Tibial artery (tissue), 4 donors: ENCODE results near the gene BDKRB2.

ENCODE experiments used
- DNase-seq, 2 donors: peaks; one replicate each; pipeline ENCODE4 v3.0.0-alpha.2; 2019
- H3K27ac ChIP-seq, 2 donors: fragments of 200-600 bp; sonication (generic) in 1 of 2; 1 replicate in 1 of 2; 2 replicates in 1 of 2; pipeline ENCODE4 v1.5.1; 2018 to 2019; ENCODE audit warnings: mild to moderate bottlenecking in 1 of 2
- H3K27me3 ChIP-seq, 2 donors: fragments of 200-600 bp; sonication (generic) in 1 of 2; one replicate each; pipeline versions ENCODE4 v1.5.1 to v1.6.0; 2016 to 2019
- H3K36me3 ChIP-seq, 3 donors: fragments of 200-600 bp; sonication (generic) in 2 of 3; one replicate each; pipeline ENCODE4 v1.5.1; 2016 to 2019; ENCODE audit warnings: mild to moderate bottlenecking in 2 of 3
- H3K4me1 ChIP-seq, 4 donors: fragments of 200-600 bp; sonication (generic) in 2 of 4; 1 replicate in 3 of 4; 2 replicates in 1 of 4; pipeline ENCODE4 v1.5.1; 2016 to 2019
- H3K4me3 ChIP-seq, 2 donors: fragments of 200-600 bp; sonication (generic) in 1 of 2; 1 replicate in 1 of 2; 2 replicates in 1 of 2; pipeline ENCODE4 v1.5.1; 2018 to 2019; ENCODE audit warnings: mild to moderate bottlenecking in 2 of 2
- H3K9me3 ChIP-seq, 3 donors: fragments of 200-600 bp; sonication (generic) in 1 of 3; one replicate each; pipeline ENCODE4 v1.5.1; 2016 to 2019
- intact Hi-C: fragments of 100-400 bp; cut with DNase I; formaldehyde crosslinking; loops from one replicate; pipeline ENCODE4 v1.15.0; 2023; ENCODE audit warnings: low total_unique reads
- TF ChIP-seq, protein P1 (sequence below), 2 experiments: fragments of 200-600 bp in 1 of 2; fragments of 450-650 bp in 1 of 2; IDR thresholded peaks; one replicate each; pipeline ENCODE4 v1.5.1; 2017 to 2019; ENCODE audit warnings: antibody characterized with exemption in 2 of 2, mild to moderate bottlenecking in 1 of 2, moderate library complexity in 1 of 2

BDKRB2 gene

DNA sequence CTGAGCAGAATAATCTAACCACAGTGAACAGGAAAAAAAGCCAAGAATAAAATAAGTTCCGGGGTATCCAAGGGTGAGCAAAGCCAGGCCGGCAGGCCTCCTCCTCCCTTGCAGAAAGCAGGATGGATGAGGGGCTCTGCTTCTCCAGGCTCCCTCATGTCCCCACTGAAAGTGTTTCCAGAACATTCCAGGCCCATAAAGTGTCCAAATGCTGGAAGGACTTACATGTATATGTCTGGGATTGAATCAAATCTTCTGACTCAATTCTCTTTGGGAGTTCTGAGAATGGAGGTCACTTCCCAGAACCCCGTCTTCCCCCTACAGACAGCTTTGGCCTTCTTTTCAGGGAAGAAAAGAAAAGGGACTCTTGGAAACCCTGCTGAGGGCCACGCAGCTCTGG, 26.4 kb downstream of the BDKRB2 start:
- no peaks in the 10 kb centered on the region for H3K4me1 ChIP-seq
- DNase-seq = no peak
- no peak overlapping the region for H3K4me3 ChIP-seq
- intact Hi-C loops = loop anchor here (5.0 kb wide), 1 partner anchor 416 kb away; no protein-coding TSS in a partner anchor
- peaks cover 0 to 13% (median 9%) of the 10 kb centered on the region in 3 donors for H3K9me3 ChIP-seq
- H3K27me3 ChIP-seq = peaks cover 0 to under 1% of the 10 kb centered on the region in 2 donors
- TF ChIP-seq, protein P1, sequence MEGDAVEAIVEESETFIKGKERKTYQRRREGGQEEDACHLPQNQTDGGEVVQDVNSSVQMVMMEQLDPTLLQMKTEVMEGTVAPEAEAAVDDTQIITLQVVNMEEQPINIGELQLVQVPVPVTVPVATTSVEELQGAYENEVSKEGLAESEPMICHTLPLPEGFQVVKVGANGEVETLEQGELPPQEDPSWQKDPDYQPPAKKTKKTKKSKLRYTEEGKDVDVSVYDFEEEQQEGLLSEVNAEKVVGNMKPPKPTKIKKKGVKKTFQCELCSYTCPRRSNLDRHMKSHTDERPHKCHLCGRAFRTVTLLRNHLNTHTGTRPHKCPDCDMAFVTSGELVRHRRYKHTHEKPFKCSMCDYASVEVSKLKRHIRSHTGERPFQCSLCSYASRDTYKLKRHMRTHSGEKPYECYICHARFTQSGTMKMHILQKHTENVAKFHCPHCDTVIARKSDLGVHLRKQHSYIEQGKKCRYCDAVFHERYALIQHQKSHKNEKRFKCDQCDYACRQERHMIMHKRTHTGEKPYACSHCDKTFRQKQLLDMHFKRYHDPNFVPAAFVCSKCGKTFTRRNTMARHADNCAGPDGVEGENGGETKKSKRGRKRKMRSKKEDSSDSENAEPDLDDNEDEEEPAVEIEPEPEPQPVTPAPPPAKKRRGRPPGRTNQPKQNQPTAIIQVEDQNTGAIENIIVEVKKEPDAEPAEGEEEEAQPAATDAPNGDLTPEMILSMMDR (IDR thresholded peaks at IDR 0.05) = no peak
- no peak overlapping the region for H3K27ac ChIP-seq
- H3K36me3 ChIP-seq = no peaks in the 10 kb centered on the region

DNA sequence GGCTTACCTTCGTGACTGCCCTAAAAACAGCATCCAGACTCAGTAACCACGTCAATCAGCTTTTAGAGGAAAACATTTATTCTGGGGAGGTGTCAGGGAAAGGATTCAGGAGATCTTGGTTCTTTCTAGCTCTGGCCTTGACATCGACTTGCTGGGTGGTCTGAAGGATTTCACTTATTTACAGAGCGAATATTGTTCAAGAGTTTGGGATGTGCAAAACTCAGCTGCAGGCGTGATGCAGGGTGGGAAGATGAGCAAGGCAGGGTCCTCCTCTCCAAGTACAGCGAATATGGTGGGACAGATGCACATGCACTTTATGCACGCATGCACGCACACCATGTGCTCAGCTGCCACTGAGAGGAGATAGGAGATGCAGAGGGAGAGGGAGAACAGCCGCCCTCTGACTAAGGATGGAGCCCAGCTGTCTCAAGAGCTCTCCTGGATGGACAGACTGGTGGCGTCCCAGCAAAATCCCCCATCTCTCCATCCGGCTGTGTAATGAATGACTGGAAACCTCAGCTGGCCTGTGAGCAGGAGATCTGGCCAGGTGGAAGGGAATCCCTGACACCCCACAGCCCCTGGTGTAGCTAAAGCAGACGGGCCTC, 27.0 kb downstream of the BDKRB2 start:
- H3K27ac ChIP-seq = no peak overlapping the region
- DNase-seq = no peak
- no peaks in the 10 kb centered on the region for H3K27me3 ChIP-seq
- TF ChIP-seq, protein P1 (IDR thresholded peaks at IDR 0.05) = no peak
- no peaks in the 10 kb centered on the region for H3K36me3 ChIP-seq
- intact Hi-C loops = loop anchor here (5.0 kb wide), 1 partner anchor 416 kb away; no protein-coding TSS in a partner anchor
- H3K4me3 ChIP-seq = no peak overlapping the region
- peaks cover 0 to 13% (median 9%) of the 10 kb centered on the region in 3 donors for H3K9me3 ChIP-seq
- H3K4me1 ChIP-seq = no peaks in the 10 kb centered on the region

DNA sequence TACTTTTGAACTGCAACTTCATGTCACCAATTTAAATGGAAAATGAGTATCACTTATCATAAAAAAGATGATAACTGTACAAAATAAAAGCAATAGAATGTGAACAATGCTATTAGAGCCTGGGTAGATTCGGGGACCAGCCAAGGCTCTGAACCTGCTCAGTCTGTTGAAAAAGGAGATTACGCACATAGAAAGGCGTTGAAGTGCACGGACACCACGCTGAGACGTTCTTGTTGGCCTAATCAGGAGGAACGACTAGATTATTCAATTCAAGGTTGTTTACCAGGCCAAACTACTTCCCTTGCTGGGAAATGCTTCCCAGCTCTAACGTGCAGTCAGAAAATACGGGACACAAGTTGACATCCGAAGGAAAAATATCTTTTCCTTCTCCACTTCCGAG, 27.9 kb downstream of the BDKRB2 start:
- peaks cover 0 to 12% (median 9%) of the 10 kb centered on the region in 3 donors for H3K9me3 ChIP-seq
- no peak for DNase-seq

DNA sequence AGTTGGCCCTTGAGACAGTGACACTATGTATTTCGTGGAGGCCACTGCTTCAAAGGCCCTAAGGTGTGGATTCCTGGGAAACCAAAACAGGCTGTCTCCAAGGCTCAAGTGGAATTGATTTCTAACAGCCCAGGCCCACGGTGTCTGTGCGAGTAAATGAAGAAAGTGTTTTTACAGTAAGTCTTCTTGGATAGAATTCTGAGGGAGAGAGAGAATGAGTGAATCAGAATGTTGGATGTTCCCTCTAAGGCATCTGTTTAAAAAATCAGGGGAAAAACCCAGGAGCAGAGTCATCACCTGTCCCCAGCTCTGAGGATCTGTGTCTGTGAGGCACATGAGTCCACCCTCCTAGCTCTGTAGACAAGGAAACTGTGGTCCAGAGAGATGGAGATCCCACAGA, 29.0 kb downstream of the BDKRB2 start:
- intact Hi-C loops = loop anchor here (5.0 kb wide), 1 partner anchor 414 kb away; no protein-coding TSS in a partner anchor
- H3K27ac ChIP-seq = no peak overlapping the region
- H3K9me3 ChIP-seq = peaks cover 0 to under 1% (median 0%) of the 10 kb centered on the region in 3 donors
- TF ChIP-seq, protein P1 (IDR thresholded peaks at IDR 0.05) = no peak
- no peak overlapping the region for H3K4me3 ChIP-seq
- DNase-seq = no peak
- peaks cover 0 to under 1% of the 10 kb centered on the region in 2 donors for H3K27me3 ChIP-seq
- no peaks in the 10 kb centered on the region for H3K4me1 ChIP-seq
- no peaks in the 10 kb centered on the region for H3K36me3 ChIP-seq

More for the DNA sequence above, 27.9 kb downstream of the BDKRB2 start:
- intact Hi-C loops = loop anchor here (5.0 kb wide), 1 partner anchor 415 kb away; no protein-coding TSS in a partner anchor
- H3K4me1 ChIP-seq = no peaks in the 10 kb centered on the region
- H3K4me3 ChIP-seq = no peak overlapping the region
- no peaks in the 10 kb centered on the region for H3K36me3 ChIP-seq
- no peak overlapping the region for H3K27ac ChIP-seq
- TF ChIP-seq, protein P1 (IDR thresholded peaks at IDR 0.05) = no peak
- H3K27me3 ChIP-seq = no peaks in the 10 kb centered on the region

DNA sequence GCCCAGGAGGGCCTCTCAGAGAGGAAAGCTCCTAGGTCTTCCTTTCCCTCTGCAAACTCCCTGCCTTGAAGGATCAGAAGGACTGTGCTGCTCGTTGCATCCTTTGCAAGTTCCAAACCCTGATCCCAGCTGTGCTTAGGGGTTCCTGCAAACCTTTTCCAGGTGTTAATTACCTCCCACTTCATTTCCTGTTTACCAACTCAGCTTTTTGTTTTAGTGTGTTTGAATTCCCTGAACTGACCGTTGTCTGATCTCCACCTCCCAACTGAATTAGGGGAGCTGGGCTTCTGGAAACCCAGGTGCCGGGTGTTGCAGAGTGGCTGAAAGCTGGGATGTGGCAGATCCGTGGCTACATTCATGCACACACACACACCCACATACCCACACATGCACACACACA, 30.8 kb downstream of the BDKRB2 start:
- no peak for DNase-seq
- intact Hi-C loops = no loop called here
- Histone ChIP-seq H3K9me3 (no peaks in the 10 kb centered on the region), H3K27me3 (peaks cover 0 to 12% of the 10 kb centered on the region in 2 donors), H3K27ac (no peak overlapping the region), H3K4me1 (no peaks in the 10 kb centered on the region), H3K4me3 (no peak overlapping the region), H3K36me3 (no peaks in the 10 kb centered on the region)
- TF ChIP-seq, protein P1 (IDR thresholded peaks at IDR 0.05) = no peak
